GM13976 (cell line): ENCODE data around the gene PSD.
A peak's percentile ranks its signal among the peaks of the same experiment; 100 is the strongest.

ENCODE experiments used
- DNase-seq: peaks from one replicate; pipeline ENCODE4 v3.0.0; 2012; ENCODE audit warnings: low spot score
- in situ Hi-C: fragments of 300-500 bp; cut with MboI; formaldehyde crosslinking; loops from one replicate; pipeline ENCODE4 v1.12.0; 2022; ENCODE audit warnings: low sequenced_read_pairs, mixed read lengths, inconsistent platforms; ENCODE audit not compliant: unreplicated experiment
- TF ChIP-seq, protein P1 (sequence below): IDR thresholded peaks from 2 replicates; pipeline ENCODE4 v1.5.1; 2012; ENCODE audit warnings: borderline replicate concordance, mild to moderate bottlenecking; ENCODE audit not compliant: insufficient read depth; ENCODE audit errors: extremely low read depth, missing control alignments, control extremely low read depth

Gene PSD

DNA sequence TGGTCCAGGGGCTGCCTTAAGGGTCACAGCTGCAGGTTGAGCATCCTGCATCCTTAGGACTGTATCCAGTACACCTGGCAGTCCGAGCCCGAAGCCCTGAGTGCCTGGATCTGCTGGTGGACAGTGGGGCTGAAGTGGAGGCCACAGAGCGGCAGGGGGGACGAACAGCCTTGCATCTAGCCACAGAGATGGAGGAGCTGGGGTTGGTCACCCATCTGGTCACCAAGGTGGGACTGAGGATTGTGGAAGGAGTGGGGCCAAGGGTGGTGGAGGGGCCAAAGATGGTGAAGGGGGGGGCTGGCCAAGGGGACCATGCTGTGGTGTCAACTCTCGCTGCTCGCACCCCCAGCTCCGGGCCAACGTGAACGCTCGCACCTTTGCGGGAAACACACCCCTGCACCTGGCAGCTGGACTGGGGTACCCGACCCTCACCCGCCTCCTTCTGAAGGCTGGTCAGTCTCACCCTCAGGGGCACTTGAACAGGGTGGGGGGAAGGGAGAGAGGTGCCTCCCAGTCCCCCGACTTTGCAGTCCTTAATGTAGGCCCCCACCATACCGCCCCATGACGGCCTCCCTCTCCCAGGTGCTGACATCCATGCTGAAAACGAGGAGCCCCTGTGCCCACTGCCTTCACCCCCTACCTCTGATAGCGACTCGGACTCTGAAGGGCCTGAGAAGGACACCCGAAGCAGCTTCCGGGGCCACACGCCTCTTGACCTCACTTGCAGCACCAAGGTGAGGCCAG lies 17.8 kb downstream of the PSD start:
- TF ChIP-seq, protein P1, sequence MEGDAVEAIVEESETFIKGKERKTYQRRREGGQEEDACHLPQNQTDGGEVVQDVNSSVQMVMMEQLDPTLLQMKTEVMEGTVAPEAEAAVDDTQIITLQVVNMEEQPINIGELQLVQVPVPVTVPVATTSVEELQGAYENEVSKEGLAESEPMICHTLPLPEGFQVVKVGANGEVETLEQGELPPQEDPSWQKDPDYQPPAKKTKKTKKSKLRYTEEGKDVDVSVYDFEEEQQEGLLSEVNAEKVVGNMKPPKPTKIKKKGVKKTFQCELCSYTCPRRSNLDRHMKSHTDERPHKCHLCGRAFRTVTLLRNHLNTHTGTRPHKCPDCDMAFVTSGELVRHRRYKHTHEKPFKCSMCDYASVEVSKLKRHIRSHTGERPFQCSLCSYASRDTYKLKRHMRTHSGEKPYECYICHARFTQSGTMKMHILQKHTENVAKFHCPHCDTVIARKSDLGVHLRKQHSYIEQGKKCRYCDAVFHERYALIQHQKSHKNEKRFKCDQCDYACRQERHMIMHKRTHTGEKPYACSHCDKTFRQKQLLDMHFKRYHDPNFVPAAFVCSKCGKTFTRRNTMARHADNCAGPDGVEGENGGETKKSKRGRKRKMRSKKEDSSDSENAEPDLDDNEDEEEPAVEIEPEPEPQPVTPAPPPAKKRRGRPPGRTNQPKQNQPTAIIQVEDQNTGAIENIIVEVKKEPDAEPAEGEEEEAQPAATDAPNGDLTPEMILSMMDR = no peak
- DNase-seq = no peak
- in situ Hi-C loops = no loop called here

DNA sequence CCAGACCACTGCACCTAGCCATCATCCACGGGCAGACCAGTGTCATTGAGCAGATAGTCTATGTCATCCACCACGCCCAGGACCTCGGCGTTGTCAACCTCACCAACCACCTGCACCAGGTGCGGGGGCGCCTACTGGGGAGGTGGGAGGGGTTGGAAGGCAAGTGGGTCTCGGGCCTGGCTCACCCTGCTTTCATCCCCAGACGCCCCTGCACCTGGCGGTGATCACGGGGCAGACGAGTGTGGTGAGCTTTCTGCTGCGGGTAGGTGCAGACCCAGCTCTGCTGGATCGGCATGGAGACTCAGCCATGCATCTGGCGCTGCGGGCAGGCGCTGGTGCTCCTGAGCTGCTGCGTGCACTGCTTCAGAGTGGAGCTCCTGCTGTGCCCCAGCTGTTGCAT lies 18.5 kb downstream of the PSD start:
- TF ChIP-seq, protein P1 = no peak
- DNase-seq = no peak
- in situ Hi-C loops = no loop called here

DNA sequence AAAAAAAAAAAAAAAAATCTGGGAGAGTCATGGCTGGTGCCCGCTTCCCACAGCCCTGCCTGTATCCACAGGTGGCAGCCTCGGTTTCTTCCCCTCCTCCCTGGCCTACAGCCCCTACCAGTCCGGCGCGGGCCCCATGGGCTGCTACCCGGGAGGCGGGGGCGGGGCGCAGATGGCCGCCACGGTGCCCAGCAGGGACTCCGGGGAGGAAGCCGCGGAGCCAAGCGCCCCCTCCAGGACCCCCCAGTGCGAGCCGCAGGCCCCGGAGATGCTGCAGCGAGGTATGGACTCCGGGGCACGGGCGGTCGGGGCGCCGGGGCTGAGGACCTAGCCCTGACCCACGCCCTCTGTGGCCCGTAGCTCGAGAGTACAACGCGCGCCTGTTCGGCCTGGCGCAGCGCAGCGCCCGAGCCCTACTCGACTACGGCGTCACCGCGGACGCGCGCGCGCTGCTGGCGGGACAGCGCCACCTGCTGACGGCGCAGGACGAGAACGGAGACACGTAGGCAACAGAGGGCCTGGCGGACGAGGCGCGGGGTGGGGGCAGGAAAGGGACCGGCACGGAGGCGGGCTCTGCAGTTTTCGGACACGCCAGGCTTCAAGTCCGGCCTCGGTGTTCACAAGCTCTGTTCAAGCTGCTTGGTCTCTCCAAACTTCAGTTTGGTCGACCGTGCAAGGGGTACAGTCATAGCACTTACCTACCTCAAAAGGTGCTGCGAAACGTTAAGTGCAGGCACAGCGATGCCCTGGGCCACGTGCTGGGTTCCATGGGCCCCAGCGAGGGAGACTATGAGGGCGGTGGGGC lies 19.2 kb downstream of the PSD start:
- DNase-seq = peak; percentile 91
- in situ Hi-C loops = no loop called here
- TF ChIP-seq, protein P1 = peak; percentile 99

DNA sequence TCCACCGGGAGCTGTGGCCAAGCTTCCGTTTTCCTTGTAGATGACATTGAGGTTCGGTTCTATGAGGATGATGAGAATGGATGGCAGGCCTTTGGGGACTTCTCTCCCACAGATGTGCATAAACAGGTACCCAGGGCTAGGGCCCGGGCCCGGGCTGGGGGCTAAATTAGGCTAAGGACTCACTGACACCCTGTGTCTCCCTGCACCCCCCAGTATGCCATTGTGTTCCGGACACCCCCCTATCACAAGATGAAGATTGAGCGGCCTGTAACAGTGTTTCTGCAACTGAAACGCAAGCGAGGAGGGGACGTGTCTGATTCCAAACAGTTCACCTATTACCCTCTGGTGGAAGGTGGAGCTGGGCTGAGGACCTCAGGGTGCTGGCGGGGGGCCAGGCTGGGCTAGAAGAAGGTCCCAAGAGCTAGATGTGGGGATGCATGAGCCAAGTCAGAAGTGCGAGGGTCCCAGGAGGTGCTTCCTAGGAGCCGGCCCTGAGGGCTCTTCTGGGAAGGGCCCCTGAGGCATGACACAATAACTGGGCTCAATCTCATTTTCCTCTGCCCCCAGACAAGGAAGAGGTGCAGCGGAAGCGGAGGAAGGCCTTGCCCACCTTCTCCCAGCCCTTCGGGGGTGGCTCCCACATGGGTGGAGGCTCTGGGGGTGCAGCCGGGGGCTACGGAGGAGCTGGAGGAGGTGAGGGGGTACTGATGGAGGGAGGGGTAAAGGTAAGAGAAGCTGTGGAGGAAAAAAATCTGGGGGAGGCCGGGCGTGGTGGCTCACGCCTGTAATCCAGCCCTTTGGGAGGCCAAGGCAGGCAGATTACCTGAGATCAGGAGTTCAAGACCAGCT lies 20.2 kb downstream of the PSD start:
- TF ChIP-seq, protein P1 = no peak
- in situ Hi-C loops = no loop called here
- no peak for DNase-seq

DNA sequence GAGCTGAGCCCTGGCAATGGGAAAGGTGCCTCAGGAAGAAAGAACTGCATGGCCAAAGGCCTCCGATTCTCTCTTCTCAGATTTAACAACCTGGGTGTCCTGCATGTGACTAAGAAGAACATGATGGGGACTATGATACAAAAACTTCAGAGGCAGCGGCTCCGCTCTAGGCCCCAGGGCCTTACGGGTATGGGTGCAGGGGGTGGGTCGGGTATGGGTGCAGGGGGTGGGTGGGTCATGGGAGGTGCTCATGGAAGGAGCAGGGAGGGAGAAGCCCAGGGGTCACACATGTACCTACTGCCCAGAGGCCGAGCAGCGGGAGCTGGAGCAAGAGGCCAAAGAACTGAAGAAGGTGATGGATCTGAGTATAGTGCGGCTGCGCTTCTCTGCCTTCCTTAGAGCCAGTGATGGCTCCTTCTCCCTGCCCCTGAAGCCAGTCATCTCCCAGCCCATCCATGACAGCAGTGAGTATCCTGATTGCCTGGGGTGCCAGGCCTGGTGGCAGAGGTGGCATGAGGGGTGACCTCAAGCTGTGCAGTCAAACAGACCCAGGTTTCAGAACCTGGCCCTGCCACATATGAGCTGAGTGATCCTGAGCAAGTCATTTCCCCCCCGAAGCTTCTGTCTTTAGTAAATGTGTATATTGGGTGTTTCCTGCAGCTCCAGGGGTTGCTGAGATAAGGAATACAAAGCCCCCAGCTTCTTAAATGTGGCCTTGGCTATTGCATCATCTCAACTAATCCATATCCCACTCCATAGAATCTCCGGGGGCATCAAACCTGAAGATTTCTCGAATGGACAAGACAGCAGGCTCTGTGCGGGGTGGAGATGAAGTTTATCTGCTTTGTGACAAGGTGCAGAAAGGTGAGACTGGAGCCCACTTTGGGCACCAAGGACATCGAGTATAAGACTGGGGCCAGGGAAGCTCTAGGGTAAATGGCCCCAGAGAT lies 21.1 kb downstream of the PSD start:
- TF ChIP-seq, protein P1 = no peak
- DNase-seq = no peak
- in situ Hi-C loops = no loop called here

DNA sequence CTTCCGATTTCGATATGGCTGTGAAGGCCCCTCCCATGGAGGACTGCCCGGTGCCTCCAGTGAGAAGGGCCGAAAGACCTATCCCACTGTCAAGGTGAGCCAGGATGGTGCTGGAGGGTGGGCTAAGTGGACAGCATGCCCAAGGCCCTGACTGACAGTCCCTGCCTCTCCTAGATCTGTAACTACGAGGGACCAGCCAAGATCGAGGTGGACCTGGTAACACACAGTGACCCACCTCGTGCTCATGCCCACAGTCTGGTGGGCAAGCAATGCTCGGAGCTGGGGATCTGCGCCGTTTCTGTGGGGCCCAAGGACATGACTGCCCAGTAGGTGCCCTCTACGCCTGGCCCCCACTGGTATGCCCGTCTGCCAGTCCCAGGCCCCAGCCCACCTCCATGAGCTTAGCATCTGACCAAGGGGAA lies 21.8 kb downstream of the PSD start:
- TF ChIP-seq, protein P1 = no peak
- in situ Hi-C loops = no loop called here

More for the DNA sequence above, 21.8 kb downstream of the PSD start:
- no peak for DNase-seq
